Heart right ventricle (tissue), 16 donors: ENCODE results near the gene PPP1CA. TPM values are rescaled to one million over a fixed set of nuclear protein-coding genes. Genes with fewer than 3 reads are reported as not detected.

Source experiments
- ATAC-seq, 8 donors: fragments of 200-7000 bp; cut with Tn5 transposase; one replicate each; pipeline ENCODE4 v1.9.1; 2020; ENCODE audit warnings: mild to moderate bottlenecking in 8 of 8, moderate library complexity in 8 of 8, moderate number of reproducible peaks in 1 of 8
- DNase-seq, 2 donors: peaks; one replicate each; pipeline ENCODE4 v3.0.0-alpha.2; 2020
- H3K27ac ChIP-seq, 10 donors: fragments of 200-600 bp; sonication (generic) in 2 of 10; one replicate each; pipeline versions ENCODE4 v1.5.0 to v1.8.0; 2020 to 2022; ENCODE audit warnings: mild to moderate bottlenecking in 3 of 10
- H3K27me3 ChIP-seq, 7 donors: fragments of 200-600 bp; one replicate each; pipeline ENCODE4 v1.8.0; 2021 to 2022; ENCODE audit warnings: mild to moderate bottlenecking in 2 of 7
- H3K36me3 ChIP-seq, 9 donors: fragments of 200-600 bp; sonication (generic) in 1 of 9; one replicate each; pipeline versions ENCODE4 v1.5.0 to v1.8.0; 2020 to 2022; ENCODE audit warnings: mild to moderate bottlenecking in 2 of 9
- H3K4me1 ChIP-seq, 9 donors: fragments of 200-600 bp; sonication (generic) in 1 of 9; one replicate each; pipeline versions ENCODE4 v1.5.0 to v1.8.0; 2020 to 2022; ENCODE audit warnings: mild to moderate bottlenecking in 4 of 9
- H3K4me3 ChIP-seq, 10 donors: fragments of 200-600 bp; sonication (generic) in 2 of 10; one replicate each; pipeline versions ENCODE4 v1.5.0 to v1.8.0; 2020 to 2022; ENCODE audit warnings: mild to moderate bottlenecking in 7 of 10, moderate library complexity in 2 of 10
- H3K9me3 ChIP-seq, 11 donors: fragments of 200-600 bp in 10 of 11; sonication (generic) in 2 of 11; one replicate each; pipeline versions ENCODE4 v1.5.0 to v1.8.0; 2013 to 2022; ENCODE audit warnings: mild to moderate bottlenecking in 2 of 11, control low read depth in 1 of 11, moderate library complexity in 1 of 11
- CTCF ChIP-seq, 9 donors: fragments of 200-600 bp; sonication (generic) in 2 of 9; IDR thresholded peaks; one replicate each; pipeline versions ENCODE4 v1.5.0 to v1.8.0; 2021 to 2022; ENCODE audit warnings: antibody characterized with exemption in 9 of 9, mild to moderate bottlenecking in 5 of 9, moderate library complexity in 1 of 9
- WGBS, 2 donors: extraction: QIAGEN DNeasy Blood & Tissue Kit; methylation state at CpG; one replicate each; pipeline ENCODE4 v1.1.7; 2013; ENCODE audit warnings: inconsistent platforms in 1 of 2; 5-methylcytosine and 5-hydroxymethylcytosine counted together
- intact Hi-C, 10 donors: fragments of 100-400 bp; cut with DNase I; formaldehyde crosslinking; loops; one replicate each; pipeline versions ENCODE4 v1.11.1 to v1.14.2; 2022
- polyA plus RNA-seq, 2 donors: library from polyadenylated mRNA; stranded (reverse); fragments of 200-250 nt; gene quantifications; one replicate each; pipeline ENCODE4 v1.2.3, GENCODE V29; 2013
- total RNA-seq, 10 donors: library from RNA; stranded (reverse); fragmentation: NEBNext Ultra II Directional in 3 of 10; extraction: Animal tissue kit (Norgen Biotek cat#: 25700) in 3 of 10; gene quantifications; one replicate each; pipeline versions ENCODE4 v1.2.1 to v1.2.4, GENCODE V29; 2021 to 2023
- donor health status: Arrhythmogenic right ventricular cardiomyopathy.
- donor health status: ischemic (EF 13 %, LVEDD 7.1; RV severe dilation, severe dysfunction).
- donor health status: healthy with polysubstance abuse.
- donor health status: DM: no; HTN: yes; CAD: no.
- donor health status: DM: no; HTN: no; CAD: no.
- donor health status: ischemic (EF 25% LVEDD 6.9; RV normal size, moderate dysfunction).
- donor health status: ischemic (EF 25% LVEDD 5.7; RV mildly dilated, moderate dysfunction).
- donor health status: healthy.
- donor health status: DM: yes; HTN: yes; CAD: no.
- donor health status: Ischemic cardiomyopathy.
- donor health status: ischemic (EF 35%, LVEDD 5.7; RV mildly dilated, moderate dysfunction).
- donor health status: nonischemic (EF 11% LVEDD 7.7; RV severe dilation, severe dysfunction).
- donor health status: DM: yes; HTN: yes; CAD: no.
- donor health status: PGD.
- donor health status: ischemic (EF 29% LVEDD 5.4; RV normal size, mild dysfunction).
- donor health status: nonischemic (EF 23%, LVEDD 6.1; RV moderate dilation, normal function).

PPP1CA gene
- total and polyA plus RNA-seq, 12 donors: 80.2 to 186 (median 103) TPM

GRCh38 chr11:67393990-67394389, 7.7 kb downstream of the PPP1CA start:
- Histone ChIP-seq H3K36me3 (peaks cover 0 to 48% (median 20%) of the 10 kb centered on the region in 9 donors), H3K4me3 (no peak overlapping the region), H3K27ac (no peak overlapping the region), H3K27me3 (no peaks in the 10 kb centered on the region), H3K4me1 (peaks cover 4 to 46% (median 38%) of the 10 kb centered on the region in 9 donors), H3K9me3 (no peaks in the 10 kb centered on the region)
- 74 to 76% methylated on average over 5 of the region's 5 CpGs for WGBS, 2 donors
- intact Hi-C loops: loop anchor here in 2 of 10 donors (5.0 to 10.0 kb wide), 2 partner anchors 73 to 111 kb away; partner anchors contain the start of genes CDK2AP2 (in 1 of the 2), PITPNM1 (in 1 of the 2) and TMEM134 (in 1 of the 2)
- no peak for DNase-seq
- no peak for ATAC-seq
- no peak for TF ChIP-seq CTCF (IDR thresholded peaks at IDR 0.05)

GRCh38 chr11:67393437-67393836, 8.2 kb downstream of the PPP1CA start:
- Histone ChIP-seq H3K36me3 (peaks cover 0 to 43% (median 15%) of the 10 kb centered on the region in 9 donors), H3K27ac (no peak overlapping the region), H3K4me3 (no peak overlapping the region), H3K4me1 (peaks cover 4 to 41% (median 36%) of the 10 kb centered on the region in 9 donors), H3K9me3 (no peaks in the 10 kb centered on the region), H3K27me3 (no peaks in the 10 kb centered on the region)
- intact Hi-C loops: loop anchor here in 2 of 10 donors (5.0 to 10.0 kb wide), 2 partner anchors 74 to 111 kb away; partner anchors contain the start of genes CDK2AP2 (in 1 of the 2), PITPNM1 (in 1 of the 2) and TMEM134 (in 1 of the 2)
- 92 to 94% methylated on average over 18 of the region's 18 CpGs for WGBS, 2 donors
- no peak for DNase-seq
- no peak for TF ChIP-seq CTCF (IDR thresholded peaks at IDR 0.05)
- ATAC-seq: no peak

GRCh38 chr11:67392183-67392715, 9.4 kb downstream of the PPP1CA start:
- ATAC-seq: peak in 2 of 8 donors; percentile 0
- intact Hi-C loops: loop anchor here in 2 of 10 donors (5.0 to 10.0 kb wide), 2 partner anchors 75 to 113 kb away; partner anchors contain the start of genes CDK2AP2 (in 1 of the 2), PITPNM1 (in 1 of the 2) and TMEM134 (in 1 of the 2)
- Histone ChIP-seq H3K27me3 (no peaks in the 10 kb centered on the region), H3K4me1 (peaks cover 4 to 31% (median 26%) of the 10 kb centered on the region in 9 donors), H3K36me3 (peaks cover 0 to 31% (median 4%) of the 10 kb centered on the region in 9 donors), H3K27ac (peak overlapping the region; percentile 28 to 92 (median 86)), H3K9me3 (no peaks in the 10 kb centered on the region), H3K4me3 (peak overlapping the region; percentile 66 to 91 (median 81))
- DNase-seq: no peak
- WGBS, 2 donors: 8% methylated on average over 31 of the region's 31 CpGs
- no peak for TF ChIP-seq CTCF (IDR thresholded peaks at IDR 0.05)

- 0% methylated on average over 75 of the region's 75 CpGs for WGBS, 2 donors
Observed at GRCh38 chr11:67391304-67392182, 10.1 kb downstream of the PPP1CA start, which contains the start of gene RAD9A. RAD9A (plus strand) TSS chr11:67391986; CDS start chr11:67392045, 59 bp downstream.

More at GRCh38 chr11:67391304-67392182, 10.1 kb downstream of the PPP1CA start, which contains the start of gene RAD9A:
- H3K36me3 ChIP-seq: peaks cover 0 to 24% (median 0%) of the 10 kb centered on the region in 9 donors
- peak; percentile 95 for DNase-seq
- TF ChIP-seq CTCF (IDR thresholded peaks at IDR 0.05): no peak
- H3K4me3 ChIP-seq: peak within 1 kb of the TSS; percentile 66 to 91 (median 81)
- peaks cover 4 to 29% (median 21%) of the 10 kb centered on the region in 9 donors for H3K4me1 ChIP-seq
- no peaks in the 10 kb centered on the region for H3K9me3 ChIP-seq
- intact Hi-C loops: loop anchor here in 2 of 10 donors (5.0 to 10.0 kb wide), 2 partner anchors 76 to 113 kb away; partner anchors contain the start of genes CDK2AP2 (in 1 of the 2), PITPNM1 (in 1 of the 2) and TMEM134 (in 1 of the 2)
- H3K27ac ChIP-seq: peak within 1 kb of the TSS; percentile 28 to 92 (median 86)
- H3K27me3 ChIP-seq: no peaks in the 10 kb centered on the region
- ATAC-seq: peak; percentile 82 to 94 (median 88)
